Astrocyte of the cerebellum (primary cell): ENCODE results near the gene C4A.
"Not testable (repeated sequence)": the region's sequence is repeated elsewhere in the genome, so short reads cannot be mapped to it uniquely, and the experiment has no call there.

Experiments
- DNase-seq: peaks from one replicate; pipeline ENCODE4 v3.0.0-alpha.2; 2011; ENCODE audit warnings: low read depth
- H3K4me3 ChIP-seq: 2 replicates; pipeline ENCODE4 v1.5.1; 2011; ENCODE audit warnings: mild to moderate bottlenecking, low read depth, low read length, moderate library complexity
- in situ Hi-C: cut with HindIII; loops from 2 replicates; pipeline ENCODE4 v1.10.0; 2017; ENCODE audit warnings: low sequenced_read_pairs

Gene C4A

DNA sequence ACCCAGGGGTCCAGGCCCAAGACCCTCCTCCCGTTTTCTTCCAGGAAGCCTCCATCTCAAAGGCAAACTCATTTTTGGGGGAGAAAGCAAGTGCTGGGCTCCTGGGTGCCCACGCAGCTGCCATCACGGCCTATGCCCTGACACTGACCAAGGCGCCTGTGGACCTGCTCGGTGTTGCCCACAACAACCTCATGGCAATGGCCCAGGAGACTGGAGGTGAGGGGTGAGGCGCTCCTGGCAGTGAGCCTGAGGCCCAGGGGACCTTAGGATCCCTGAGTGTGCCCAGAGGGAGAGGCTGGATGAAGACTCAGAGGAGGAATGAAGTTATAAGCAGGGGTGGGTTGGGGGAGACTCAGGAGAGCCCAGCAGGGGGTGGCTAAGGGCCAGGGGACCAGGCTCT is 14.5 kb downstream of the C4A start:
- H3K4me3 ChIP-seq, in situ Hi-C loops, DNase-seq: not testable (repeated sequence)

DNA sequence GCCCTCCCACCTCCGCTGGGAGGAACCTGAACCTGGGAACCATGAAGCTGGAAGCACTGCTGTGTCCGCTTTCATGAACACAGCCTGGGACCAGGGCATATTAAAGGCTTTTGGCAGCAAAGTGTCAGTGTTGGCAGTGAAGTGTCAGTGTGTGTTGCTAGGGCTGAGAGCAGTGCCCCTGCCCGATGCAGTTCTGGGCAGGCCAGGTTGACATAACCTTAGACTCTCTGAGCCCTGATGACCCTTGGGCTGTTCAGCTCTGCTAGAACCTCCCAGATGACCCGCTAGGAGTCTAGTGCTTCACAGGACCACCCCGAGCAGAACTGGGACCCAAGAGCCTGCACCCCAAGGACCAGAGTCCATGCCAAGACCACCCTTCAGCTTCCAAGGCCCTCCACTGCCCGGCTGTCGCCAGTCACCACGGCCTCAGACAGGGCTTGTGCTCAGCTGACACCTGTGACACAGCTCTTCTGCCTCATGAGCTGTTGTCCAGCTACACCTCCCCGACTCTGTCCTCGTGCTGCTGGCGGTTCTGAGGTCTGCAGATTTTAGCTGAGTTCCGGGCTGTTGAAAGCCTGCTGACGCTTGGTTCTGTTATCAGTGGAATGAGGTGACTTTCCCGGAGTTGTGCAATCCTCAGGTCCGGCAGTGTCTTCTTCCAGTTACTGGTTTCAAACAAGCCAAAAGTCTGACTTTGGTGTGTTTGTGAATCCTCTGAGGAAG is 20.9 kb downstream of the C4A start:
- in situ Hi-C loops, DNase-seq, H3K4me3 ChIP-seq: not testable (repeated sequence)

DNA sequence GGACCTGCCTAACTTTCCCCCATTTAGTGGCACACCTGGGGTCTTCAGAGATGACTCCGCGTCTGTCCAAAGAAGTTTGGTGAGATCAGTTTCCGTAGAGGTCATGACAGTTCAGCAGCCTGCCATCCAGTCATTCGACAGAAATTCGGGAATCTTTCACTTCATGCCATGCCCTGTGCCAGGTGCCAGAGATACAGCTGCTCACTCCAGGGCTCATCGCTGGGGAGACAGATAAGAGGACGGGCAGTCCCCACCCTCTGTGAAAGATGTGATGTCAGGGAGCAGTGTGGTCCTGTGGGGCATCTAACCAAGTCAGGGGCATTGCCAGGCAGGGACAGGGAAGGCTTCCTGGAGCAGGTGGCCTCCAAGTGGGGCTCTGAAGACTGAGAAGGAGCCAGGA is 21.4 kb downstream of the C4A start:
- in situ Hi-C loops, H3K4me3 ChIP-seq, DNase-seq: not testable (repeated sequence)

DNA sequence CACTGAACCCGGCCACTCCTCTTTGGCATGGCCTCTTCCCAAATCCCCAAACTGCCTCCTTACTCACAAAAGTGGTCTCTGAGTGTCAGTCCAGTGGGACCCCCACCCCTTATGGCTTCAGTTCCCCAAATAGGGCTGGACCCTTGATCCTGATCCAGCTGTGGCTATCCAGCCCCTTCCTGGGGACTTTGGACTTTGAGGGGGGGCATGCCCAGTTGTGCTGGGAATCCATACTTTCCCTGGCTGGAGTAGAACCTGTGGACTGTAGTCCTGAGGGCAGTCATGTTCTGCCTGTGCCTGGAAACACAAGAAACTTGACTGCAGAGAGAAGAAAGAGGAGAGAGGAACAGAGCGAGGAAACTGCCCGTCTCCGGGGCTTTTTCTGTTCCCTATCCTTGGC is 22.5 kb downstream of the C4A start:
- in situ Hi-C loops, H3K4me3 ChIP-seq, DNase-seq: not testable (repeated sequence)

DNA sequence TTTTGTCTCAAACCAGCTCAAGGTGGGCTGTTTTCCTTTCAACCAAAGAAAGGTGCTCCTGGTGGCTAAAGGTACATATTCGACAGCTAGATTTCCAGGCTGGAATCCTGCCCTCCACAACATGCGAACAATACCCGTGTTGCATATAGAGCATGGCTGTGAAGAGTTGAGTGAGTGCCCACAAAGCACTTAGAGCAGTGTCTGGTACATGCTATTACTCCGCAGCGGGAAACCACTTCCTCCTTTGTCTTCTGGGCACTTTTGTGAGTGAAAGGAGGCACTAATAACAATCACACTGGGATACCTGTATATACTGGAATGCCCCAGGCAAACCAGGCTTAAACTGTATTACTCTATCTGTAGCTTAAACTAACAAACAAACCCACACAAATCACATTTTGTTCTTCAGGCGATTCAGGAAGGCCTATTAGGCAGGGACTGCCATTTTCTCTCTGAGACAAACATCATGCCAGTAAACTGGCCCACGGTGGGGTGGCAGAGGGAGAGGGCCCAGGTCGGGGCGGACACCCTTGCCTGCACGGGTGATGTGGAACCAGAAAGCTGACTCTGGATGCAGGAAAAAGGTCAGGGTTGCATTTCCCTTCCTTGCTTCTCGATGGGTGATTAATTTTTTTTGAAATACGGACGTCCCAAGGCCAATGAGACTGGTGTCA is 23.1 kb downstream of the C4A start:
- DNase-seq, in situ Hi-C loops, H3K4me3 ChIP-seq: not testable (repeated sequence)

DNA sequence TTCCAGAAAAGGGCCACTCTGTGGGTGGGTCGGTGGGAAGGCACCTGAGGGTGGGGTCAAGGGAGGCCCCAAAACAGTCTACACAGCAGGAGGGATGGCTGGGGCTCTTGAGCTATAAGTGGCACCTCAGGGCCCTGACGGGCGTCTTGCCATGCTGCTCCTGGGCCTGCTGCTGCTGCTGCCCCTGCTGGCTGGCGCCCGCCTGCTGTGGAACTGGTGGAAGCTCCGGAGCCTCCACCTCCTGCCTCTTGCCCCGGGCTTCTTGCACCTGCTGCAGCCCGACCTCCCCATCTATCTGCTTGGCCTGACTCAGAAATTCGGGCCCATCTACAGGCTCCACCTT is 23.7 kb downstream of the C4A start:
- DNase-seq, H3K4me3 ChIP-seq, in situ Hi-C loops: not testable (repeated sequence)

DNA sequence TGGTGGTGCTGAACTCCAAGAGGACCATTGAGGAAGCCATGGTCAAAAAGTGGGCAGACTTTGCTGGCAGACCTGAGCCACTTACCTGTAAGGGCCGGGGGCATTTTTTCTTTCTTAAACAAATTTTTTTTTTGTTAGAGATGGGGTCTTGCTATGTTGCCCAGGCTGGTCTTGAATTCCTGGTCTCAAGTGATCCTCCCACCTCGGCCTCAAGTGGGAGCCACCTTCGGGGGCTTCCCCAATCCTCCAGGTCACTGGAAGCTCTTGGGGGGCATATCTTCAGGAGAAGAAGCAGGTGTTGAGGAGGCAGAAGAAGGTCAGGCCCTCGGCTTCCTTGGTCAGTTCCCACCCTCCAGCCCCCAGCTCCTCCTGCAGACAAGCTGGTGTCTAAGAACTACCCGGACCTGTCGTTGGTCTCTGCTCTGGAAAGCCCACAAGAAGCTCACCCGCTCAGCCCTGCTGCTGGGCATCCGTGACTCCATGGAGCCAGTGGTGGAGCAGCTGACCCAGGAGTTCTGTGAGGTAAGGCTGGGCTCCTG is 24.2 kb downstream of the C4A start:
- H3K4me3 ChIP-seq, in situ Hi-C loops, DNase-seq: not testable (repeated sequence)

DNA sequence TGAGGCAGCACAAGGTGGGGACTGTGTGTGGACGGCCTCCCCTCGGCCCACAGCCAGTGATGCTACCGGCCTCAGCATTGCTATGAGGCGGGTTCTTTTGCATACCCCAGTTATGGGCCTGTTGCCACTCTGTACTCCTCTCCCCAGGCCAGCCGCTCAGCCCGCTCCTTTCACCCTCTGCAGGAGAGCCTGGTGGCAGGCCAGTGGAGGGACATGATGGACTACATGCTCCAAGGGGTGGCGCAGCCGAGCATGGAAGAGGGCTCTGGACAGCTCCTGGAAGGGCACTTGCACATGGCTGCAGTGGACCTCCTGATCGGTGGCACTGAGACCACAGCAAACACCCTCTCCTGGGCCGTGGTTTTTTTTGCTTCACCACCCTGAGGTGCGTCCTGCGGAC is 25.2 kb downstream of the C4A start:
- in situ Hi-C loops, DNase-seq, H3K4me3 ChIP-seq: not testable (repeated sequence)

DNA sequence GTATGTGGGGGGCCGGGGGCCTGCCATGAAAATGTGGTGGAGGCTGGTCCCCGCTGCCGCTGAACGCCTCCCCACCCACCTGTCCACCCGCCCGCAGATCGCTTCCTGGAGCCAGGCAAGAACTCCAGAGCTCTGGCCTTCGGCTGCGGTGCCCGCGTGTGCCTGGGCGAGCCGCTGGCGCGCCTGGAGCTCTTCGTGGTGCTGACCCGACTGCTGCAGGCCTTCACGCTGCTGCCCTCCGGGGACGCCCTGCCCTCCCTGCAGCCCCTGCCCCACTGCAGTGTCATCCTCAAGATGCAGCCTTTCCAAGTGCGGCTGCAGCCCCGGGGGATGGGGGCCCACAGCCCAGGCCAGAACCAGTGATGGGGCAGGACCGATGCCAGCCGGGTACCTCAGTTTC is 26.2 kb downstream of the C4A start:
- in situ Hi-C loops, DNase-seq, H3K4me3 ChIP-seq: not testable (repeated sequence)

DNA sequence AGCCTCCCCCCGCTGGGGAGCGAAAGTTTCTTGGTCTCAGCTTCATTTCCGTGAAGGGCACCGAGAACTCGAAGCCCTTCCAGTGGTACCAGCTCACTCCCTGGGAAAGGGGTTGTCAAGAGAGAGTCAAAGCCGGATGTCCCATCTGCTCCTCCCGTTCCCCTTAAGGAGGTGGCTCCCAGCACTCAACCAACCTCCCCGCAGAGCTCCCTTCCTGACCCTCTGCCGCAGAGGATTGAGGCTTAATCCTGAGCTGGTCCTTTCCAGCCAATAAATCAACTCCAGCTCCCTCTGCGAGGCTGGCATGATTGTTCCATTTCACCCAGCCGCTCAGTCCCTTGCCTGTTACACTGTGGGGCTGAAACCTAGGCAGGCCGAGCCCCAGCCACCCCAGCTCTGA is 26.8 kb downstream of the C4A start:
- DNase-seq, H3K4me3 ChIP-seq, in situ Hi-C loops: not testable (repeated sequence)

DNA sequence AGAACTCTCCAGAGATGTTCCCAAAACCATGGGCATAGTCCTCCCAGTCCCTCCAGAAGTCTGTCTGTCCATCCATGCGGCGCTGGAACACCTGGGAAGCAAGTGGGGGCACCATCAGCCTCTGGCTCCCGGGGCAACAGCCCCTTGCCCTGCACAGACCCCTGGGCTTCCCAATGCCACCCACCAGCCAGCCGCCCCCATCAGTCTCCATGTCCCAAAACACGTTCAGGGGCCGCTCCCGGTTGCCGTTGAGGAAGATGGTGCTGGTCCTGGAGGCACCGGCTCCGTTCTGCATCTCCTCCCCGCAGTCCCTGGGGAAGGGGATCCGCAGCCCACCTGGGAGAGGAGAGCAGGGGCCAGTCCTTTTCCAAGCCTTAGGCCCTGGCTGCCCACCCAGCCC is 27.7 kb downstream of the C4A start:
- in situ Hi-C loops, DNase-seq, H3K4me3 ChIP-seq: not testable (repeated sequence)

DNA sequence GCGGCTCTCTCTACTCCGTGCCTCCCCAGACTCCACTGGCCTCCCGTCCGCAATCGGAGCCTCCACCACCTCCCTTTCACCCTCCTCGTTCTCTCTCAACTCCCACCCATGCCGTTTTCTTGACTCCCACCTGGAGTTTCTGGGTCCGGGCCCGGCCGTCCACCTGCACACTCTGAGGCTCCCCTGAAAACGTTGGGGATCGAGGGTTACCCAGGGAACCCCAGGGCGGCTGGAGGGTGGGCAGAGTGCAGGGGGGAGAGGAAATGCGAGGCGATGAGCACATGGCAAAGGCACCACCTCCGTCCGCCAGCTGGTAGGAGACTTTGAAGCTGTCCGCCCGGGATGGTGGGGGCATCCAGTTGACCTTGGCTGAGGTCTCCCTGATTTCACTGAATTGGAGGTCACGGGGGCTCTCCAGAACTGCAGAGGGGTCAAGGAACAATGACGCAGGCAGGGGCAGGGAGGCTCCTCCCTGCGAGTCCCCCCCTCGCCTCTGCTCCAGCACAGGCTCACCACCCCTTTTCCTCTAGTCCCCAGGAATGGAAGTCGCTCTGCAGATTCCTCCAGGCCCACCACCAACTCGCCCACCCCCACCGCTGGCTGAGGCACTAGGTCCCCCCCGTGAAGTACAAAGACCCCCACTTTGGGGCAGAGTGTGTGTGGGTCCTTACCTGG is 29.1 kb downstream of the C4A start:
- in situ Hi-C loops, DNase-seq, H3K4me3 ChIP-seq: not testable (repeated sequence)

DNA sequence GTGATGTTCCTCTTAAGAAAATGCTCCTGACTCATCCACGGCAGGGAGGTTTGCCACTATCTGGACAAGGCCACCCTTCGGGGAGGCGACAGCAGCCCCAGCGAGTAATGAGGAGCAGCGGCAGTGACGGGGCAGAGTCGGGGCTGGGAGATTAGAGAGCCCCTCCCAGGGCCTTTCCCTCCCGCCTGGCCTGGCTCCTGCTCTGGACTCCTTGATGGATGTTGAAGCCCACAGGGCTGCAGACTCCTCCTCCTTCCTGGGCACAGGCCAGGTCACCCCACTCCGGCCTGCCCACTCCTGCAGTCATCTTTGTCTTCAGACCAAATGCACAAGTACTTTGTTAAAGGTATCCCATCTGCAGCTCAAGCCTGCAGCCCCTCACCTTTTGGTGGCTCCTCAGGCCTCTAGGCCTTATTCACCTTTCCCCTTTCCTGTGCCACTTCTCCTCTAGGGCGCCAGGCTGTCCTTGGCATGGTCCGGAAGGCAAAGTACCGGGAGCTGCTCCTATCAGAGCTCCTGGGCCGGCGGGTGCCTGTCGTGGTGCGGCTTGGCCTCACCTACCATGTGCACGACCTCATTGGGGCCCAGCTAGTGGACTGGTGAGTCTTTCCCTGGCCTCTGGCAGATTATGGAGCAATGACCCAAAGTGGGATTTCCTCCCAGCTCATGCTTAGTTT is 31.2 kb downstream of the C4A start:
- in situ Hi-C loops, H3K4me3 ChIP-seq, DNase-seq: not testable (repeated sequence)

DNA sequence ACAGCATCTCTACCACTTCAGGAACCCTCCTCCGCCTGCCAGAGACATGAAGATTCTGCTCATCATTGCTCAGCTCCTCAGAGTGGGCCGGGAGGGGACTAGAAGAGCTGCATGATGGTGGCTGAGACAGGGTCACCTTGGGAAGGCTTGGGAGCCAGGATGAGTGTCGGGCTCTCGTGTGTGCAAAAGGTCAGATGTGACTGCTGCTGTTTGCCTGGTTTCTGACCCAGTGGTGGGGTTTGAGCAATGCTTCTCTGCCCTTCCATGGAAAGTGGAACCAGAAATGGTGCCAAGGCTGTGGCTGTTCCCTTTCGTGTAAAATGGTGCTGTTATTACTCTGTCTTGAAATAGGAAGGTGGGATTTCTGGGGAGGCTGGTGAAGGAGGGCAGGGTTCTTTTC is 31.9 kb downstream of the C4A start:
- DNase-seq, in situ Hi-C loops: not testable (repeated sequence)

DNA sequence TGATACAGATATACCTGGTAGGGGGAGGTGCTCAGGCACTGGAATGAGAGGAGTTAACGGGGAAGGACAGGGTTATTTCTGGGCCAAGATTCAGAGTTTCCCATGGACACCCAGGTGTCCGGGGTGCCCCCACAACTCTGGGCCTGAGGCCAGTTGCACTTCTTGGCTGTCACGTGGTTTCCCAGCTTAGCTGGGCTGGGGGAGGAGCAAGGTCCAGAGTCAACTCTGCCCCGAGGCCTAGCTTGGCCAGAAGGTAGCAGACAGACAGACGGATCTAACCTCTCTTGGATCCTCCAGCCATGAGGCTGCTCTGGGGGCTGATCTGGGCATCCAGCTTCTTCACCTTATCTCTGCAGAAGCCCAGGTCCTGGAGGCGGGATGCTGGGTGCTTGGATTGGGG is 32.7 kb downstream of the C4A start, which contains the start of gene C4B:
Gene C4B (plus strand): TSS at position 249 of the 400 bp plus-strand sequence. CDS start 51 bp downstream, at position 300.
- in situ Hi-C loops, H3K4me3 ChIP-seq, DNase-seq: not testable (repeated sequence)

More for the DNA sequence above, 31.9 kb downstream of the C4A start:
- H3K4me3 ChIP-seq: not testable (repeated sequence)

DNA sequence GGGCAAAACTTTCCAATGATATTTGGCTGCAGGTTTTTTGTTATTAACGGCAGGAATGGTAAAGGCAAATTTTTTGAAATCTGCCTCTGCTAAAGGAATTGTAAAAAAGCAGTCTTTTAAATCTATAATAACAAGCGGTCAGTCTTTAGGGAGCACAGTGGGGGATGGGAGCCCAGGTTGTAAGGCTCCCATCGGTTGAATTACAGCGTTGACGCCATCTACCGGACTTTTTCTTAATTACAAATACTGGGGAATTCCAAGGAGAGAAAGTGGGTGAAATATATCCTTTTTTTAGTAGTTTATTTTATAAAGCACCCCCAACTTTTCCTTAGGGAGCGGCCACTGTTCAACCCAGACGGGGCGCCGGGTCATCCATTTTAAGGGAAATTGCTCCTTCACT is 40.2 kb downstream of the C4A start:
- in situ Hi-C loops, H3K4me3 ChIP-seq, DNase-seq: not testable (repeated sequence)

DNA sequence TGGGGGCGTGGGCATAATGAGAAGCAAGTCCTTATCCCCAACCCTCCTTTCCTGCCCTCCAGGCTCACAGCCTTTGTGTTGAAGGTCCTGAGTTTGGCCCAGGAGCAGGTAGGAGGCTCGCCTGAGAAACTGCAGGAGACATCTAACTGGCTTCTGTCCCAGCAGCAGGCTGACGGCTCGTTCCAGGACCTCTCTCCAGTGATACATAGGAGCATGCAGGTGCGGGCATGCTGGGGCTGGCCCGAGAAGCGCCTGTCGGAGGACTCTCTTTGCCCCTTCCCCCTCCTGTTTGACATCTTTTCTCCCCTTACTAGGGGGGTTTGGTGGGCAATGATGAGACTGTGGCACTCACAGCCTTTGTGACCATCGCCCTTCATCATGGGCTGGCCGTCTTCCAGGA is 46.8 kb downstream of the C4A start:
- H3K4me3 ChIP-seq, DNase-seq, in situ Hi-C loops: not testable (repeated sequence)
